PC-9 (cell line): Measurements from ENCODE around the gene PALM. TPM values are rescaled to one million over a fixed set of nuclear protein-coding genes. Genes with fewer than 3 reads are reported as not detected.

Experiments
- Bru-seq: library from RNA; stranded (reverse); fragments of 400-500 nt; gene quantifications from one replicate; lab custom pipeline; 2021; lab: Mats Ljungman, UMichigan
- BruChase-seq, 2 experiments: library from RNA; stranded (reverse); fragments of 400-500 nt; gene quantifications; one replicate each; lab custom pipeline; 2021; lab: Mats Ljungman, UMichigan
- BruUV-seq: library from RNA; stranded (reverse); fragments of 400-500 nt; replicated peaks from 2 replicates; lab custom pipeline; 2021; lab: Mats Ljungman, UMichigan
- CTCF ChIA-PET: fragments of 300-600 bp; sonication (Branson Sonifier 250); formaldehyde crosslinking; loops from one replicate; lab custom pipeline; 2022; ENCODE audit warnings: antibody characterized with exemption; lab: Charles Lee
- POLR2A ChIA-PET: fragments of 300-600 bp; sonication (Branson Sonifier 250); formaldehyde crosslinking; loops from one replicate; lab custom pipeline; 2022; ENCODE audit warnings: antibody characterized with exemption; ENCODE audit not compliant: unreplicated experiment; lab: Charles Lee
- DNase-seq, 2 experiments: peaks; one replicate each; pipeline versions ENCODE4 v3.0.0 to v3.0.0-alpha.2; 2015 to 2022; ENCODE audit warnings: mixed read lengths in 1 of 2
- H2AFZ ChIP-seq: fragments of 200-600 bp; sonication (generic); 2 replicates; pipeline ENCODE4 v1.8.1; 2017; ENCODE audit warnings: antibody characterized with exemption
- H3F3A ChIP-seq: fragments of 200-600 bp; sonication (generic); 2 replicates; pipeline ENCODE4 v1.8.1; 2017; ENCODE audit warnings: antibody characterized with exemption, mild to moderate bottlenecking, low read depth; ENCODE audit not compliant: insufficient read depth
- H3K27ac ChIP-seq: fragments of 200-600 bp; sonication (generic); 2 replicates; pipeline ENCODE4 v1.6.1; 2016; ENCODE audit warnings: mixed run types
- H3K27me3 ChIP-seq: fragments of 200-600 bp; sonication (generic); 2 replicates; pipeline ENCODE4 v1.6.1; 2016; ENCODE audit warnings: low read depth, mixed run types; ENCODE audit not compliant: insufficient read depth
- H3K36me3 ChIP-seq: fragments of 200-600 bp; sonication (generic); 2 replicates; pipeline ENCODE4 v1.6.1; 2016; ENCODE audit warnings: low read depth, mixed run types
- H3K4me1 ChIP-seq: fragments of 200-600 bp; sonication (generic); replicated peaks from 2 replicates; pipeline ENCODE4 v1.6.1; 2016; ENCODE audit warnings: mixed run types; ENCODE audit not compliant: insufficient read depth
- H3K4me2 ChIP-seq: fragments of 200-600 bp; sonication (generic); 2 replicates; pipeline ENCODE4 v1.6.1; 2017; ENCODE audit warnings: mixed run types
- H3K4me3 ChIP-seq: fragments of 200-600 bp; sonication (generic); 2 replicates; pipeline ENCODE4 v1.6.1; 2016; ENCODE audit warnings: mixed run types
- H3K79me2 ChIP-seq: fragments of 200-600 bp; sonication (generic); 2 replicates; pipeline ENCODE4 v1.6.1; 2017; ENCODE audit warnings: low read depth, mixed run types
- H3K9me2 ChIP-seq: fragments of 200-600 bp; sonication (generic); 2 replicates; pipeline ENCODE4 v1.8.1; 2017; ENCODE audit warnings: mild to moderate bottlenecking; ENCODE audit not compliant: insufficient read depth
- H3K9me3 ChIP-seq: fragments of 200-600 bp; sonication (generic); 2 replicates; pipeline ENCODE4 v1.8.1; 2016; ENCODE audit warnings: low read depth; ENCODE audit not compliant: insufficient read depth
- H4K20me1 ChIP-seq: fragments of 200-600 bp; sonication (generic); 2 replicates; pipeline ENCODE4 v1.8.1; 2017; ENCODE audit not compliant: insufficient read depth
- CTCF ChIP-seq: fragments of 200-600 bp; sonication (generic); conservative IDR thresholded peaks from 2 replicates; pipeline ENCODE4 v1.6.1; 2017; ENCODE audit warnings: mixed run types, antibody characterized with exemption, mild to moderate bottlenecking, moderate library complexity
- EZH2 ChIP-seq: fragments of 200-600 bp; sonication (generic); IDR thresholded peaks from 2 replicates; pipeline ENCODE4 v1.8.0; 2017; ENCODE audit warnings: antibody characterized with exemption, low read depth
- intact Hi-C: fragments of 100-400 bp; cut with micrococcal nuclease; formaldehyde crosslinking; loops from one replicate; pipeline ENCODE4 v1.10.0; 2022; ENCODE audit not compliant: unreplicated experiment
- long read RNA-seq: library from polyadenylated mRNA; stranded (forward); transcript quantifications from one replicate; pipeline ENCODE4 v2.0.0, GENCODE V29; 2022
- total RNA-seq: library from RNA; stranded (reverse); gene quantifications from 2 replicates; pipeline ENCODE4 v1.2.3, GENCODE V29; 2021

The PALM gene
- 1.8 and 6.1 TPM in 2 replicates for total RNA-seq
- percentile 18 among the genes with signal in this experiment for Bru-seq, nascent RNA
- BruChase-seq, experiment 1, labeled RNA remaining after a 2-hour chase: percentile 14 among the genes with signal in this experiment
- percentile 20 among the genes with signal in this experiment for BruChase-seq, experiment 2, labeled RNA remaining after a 6-hour chase
- long read RNA-seq: 0 reads

- Histone ChIP-seq H3K4me1 (no peaks in the 10 kb centered on the region), H3K79me2 (no peaks in the 10 kb centered on the region), H2AFZ (no peak within 1 kb of the TSS), H3K4me2 (no peak within 1 kb of the TSS; the same call in 1 of the 2 replicates), H3K27ac (no peak within 1 kb of the TSS), H3K9me2 (no peaks in the 10 kb centered on the region), H3K27me3 (peaks cover 8% of the 10 kb centered on the region; the same call in 1 of the 2 replicates), H3K36me3 (no peaks in the 10 kb centered on the region), H4K20me1 (no peaks in the 10 kb centered on the region), H3K9me3 (no peaks in the 10 kb centered on the region), H3K4me3 (no peak within 1 kb of the TSS), H3F3A (peaks cover 31% of the 10 kb centered on the region)
- no peak for TF ChIP-seq EZH2
- no peak for TF ChIP-seq CTCF
- no peak for DNase-seq
- POLR2A ChIA-PET: no interaction called here
- CTCF ChIA-PET: no interaction called here
- no TSS peak for BruUV-seq
- intact Hi-C loops: no loop called here
Observed at GRCh38 chr19:708154-709143, at the start of gene PALM. Gene PALM, plus strand, starts transcription at chr19:708935. Its CDS starts 212 bp downstream, at chr19:709147.

GRCh38 chr19:660793-661426, 47.8 kb upstream of the PALM start:
- H3K36me3 ChIP-seq: 0 out of 2 replicates have a peak, but pooled peaks cover 4% of the 10 kb centered on the region
- ChIA-PET CTCF (interaction anchor here (0.6 kb wide), 1 partner anchor 12 kb away, joined by 3 read pairs; no protein-coding TSS in a partner anchor), POLR2A (no interaction called here)
- H3K4me1 ChIP-seq: peaks cover 14% of the 10 kb centered on the region
- H3K9me3 ChIP-seq: no peaks in the 10 kb centered on the region
- H3K27me3 ChIP-seq: no peaks in the 10 kb centered on the region
- peak overlapping the region; percentile 100 for H3K4me2 ChIP-seq
- peak overlapping the region; percentile 99 for H3K4me3 ChIP-seq
- H3F3A ChIP-seq: peaks cover 11% of the 10 kb centered on the region
- H3K27ac ChIP-seq: no peak overlapping the region
- no peak for DNase-seq
- TF ChIP-seq EZH2 (no peak), CTCF (no peak)
- BruUV-seq: no TSS peak
- H2AFZ ChIP-seq: no peak overlapping the region
- peaks cover 60% of the 10 kb centered on the region for H4K20me1 ChIP-seq
- intact Hi-C loops: loop anchor here (5.0 to 10.0 kb wide), 3 partner anchors 74 to 264 kb away; partner anchors contain the start of genes ARID3A, HCN2 and MISP
- no peaks in the 10 kb centered on the region for H3K9me2 ChIP-seq
- peaks cover 70% of the 10 kb centered on the region for H3K79me2 ChIP-seq
